Hepatocyte (in vitro differentiated cells): ENCODE data around the gene KLRF2. TPM values are rescaled to one million over a fixed set of nuclear protein-coding genes. Genes with fewer than 3 reads are reported as not detected.

ENCODE experiments used
- DNase-seq: peaks from one replicate; pipeline ENCODE4 v3.0.0-alpha.2; 2016; ENCODE audit warnings: low spot score
- H2AFZ ChIP-seq: fragments of 200-600 bp; sonication (generic); 2 replicates; pipeline ENCODE4 v1.6.0; 2016; ENCODE audit warnings: antibody characterized with exemption, mild to moderate bottlenecking
- H3K27ac ChIP-seq: fragments of 200-600 bp; sonication (generic); 2 replicates; pipeline ENCODE4 v1.5.1; 2016; ENCODE audit warnings: mild to moderate bottlenecking
- H3K27me3 ChIP-seq: fragments of 200-600 bp; sonication (generic); 2 replicates; pipeline ENCODE4 v1.6.1; 2016
- H3K36me3 ChIP-seq: fragments of 200-600 bp; sonication (generic); replicated peaks from 2 replicates; pipeline ENCODE4 v1.5.1; 2016; ENCODE audit warnings: low read depth; ENCODE audit not compliant: insufficient read depth
- H3K4me1 ChIP-seq: fragments of 200-600 bp; sonication (generic); 2 replicates; pipeline ENCODE4 v1.5.1; 2016; ENCODE audit warnings: mild to moderate bottlenecking, moderate library complexity; ENCODE audit not compliant: insufficient read depth
- H3K4me2 ChIP-seq: fragments of 200-600 bp; sonication (generic); 2 replicates; pipeline ENCODE4 v1.6.0; 2016
- H3K4me3 ChIP-seq: fragments of 200-600 bp; sonication (generic); 2 replicates; pipeline ENCODE4 v1.5.1; 2016; ENCODE audit warnings: mild to moderate bottlenecking
- H3K79me2 ChIP-seq: fragments of 200-600 bp; sonication (generic); 2 replicates; pipeline ENCODE4 v1.6.0; 2017; ENCODE audit warnings: mild to moderate bottlenecking
- H3K9me2 ChIP-seq: fragments of 200-600 bp; sonication (generic); replicated peaks from 2 replicates; pipeline ENCODE4 v1.6.0; 2017; ENCODE audit warnings: mild to moderate bottlenecking; ENCODE audit not compliant: insufficient read depth
- H3K9me3 ChIP-seq: fragments of 200-600 bp; sonication (generic); 2 replicates; pipeline ENCODE4 v1.5.1; 2016; ENCODE audit warnings: low read depth, mild to moderate bottlenecking
- H4K20me1 ChIP-seq: fragments of 200-600 bp; sonication (generic); 2 replicates; pipeline ENCODE4 v1.6.0; 2016; ENCODE audit warnings: mild to moderate bottlenecking; ENCODE audit not compliant: insufficient read depth, poor library complexity, severe bottlenecking
- EZH2 ChIP-seq: fragments of 200-600 bp; sonication (generic); IDR thresholded peaks from 2 replicates; pipeline ENCODE4 v1.6.1; 2016; ENCODE audit warnings: antibody characterized with exemption, mild to moderate bottlenecking, borderline replicate concordance
- EZH2phosphoT487 ChIP-seq: fragments of 200-600 bp; sonication (generic); IDR thresholded peaks from one replicate; pipeline ENCODE4 v1.6.1; 2018; ENCODE audit warnings: antibody characterized with exemption, mild to moderate bottlenecking, low read depth, moderate library complexity; ENCODE audit not compliant: unreplicated experiment, severe bottlenecking
- WGBS: methylation state at CpG from one replicate; pipeline ENCODE4 v1.1.6; 2016; ENCODE audit warnings: low lambda C conversion rate; ENCODE audit errors: missing lambda C conversion rate; 5-methylcytosine and 5-hydroxymethylcytosine counted together
- polyA plus RNA-seq: library from polyadenylated mRNA; unstranded; fragments of >200 nt; fragmentation: Nextera tagmentation; extraction: Ambion mirVana; gene quantifications from 2 replicates; pipeline ENCODE4 v1.2.1, GENCODE V29; 2016
- total RNA-seq: library from RNA; depleted of rRNA; stranded (reverse); fragments of >200 nt; gene quantifications from 2 replicates; pipeline ENCODE4 v1.2.3, GENCODE V29; 2014
- TF ChIP-seq, protein P1 (sequence below): fragments of 200-600 bp; sonication (generic); IDR thresholded peaks from 2 replicates; pipeline ENCODE4 v1.5.1; 2016; ENCODE audit warnings: antibody characterized with exemption, mild to moderate bottlenecking; ENCODE audit not compliant: poor library complexity

KLRF2 gene
- total and polyA plus RNA-seq, 2 experiments from 2014 or later = not detected

DNA sequence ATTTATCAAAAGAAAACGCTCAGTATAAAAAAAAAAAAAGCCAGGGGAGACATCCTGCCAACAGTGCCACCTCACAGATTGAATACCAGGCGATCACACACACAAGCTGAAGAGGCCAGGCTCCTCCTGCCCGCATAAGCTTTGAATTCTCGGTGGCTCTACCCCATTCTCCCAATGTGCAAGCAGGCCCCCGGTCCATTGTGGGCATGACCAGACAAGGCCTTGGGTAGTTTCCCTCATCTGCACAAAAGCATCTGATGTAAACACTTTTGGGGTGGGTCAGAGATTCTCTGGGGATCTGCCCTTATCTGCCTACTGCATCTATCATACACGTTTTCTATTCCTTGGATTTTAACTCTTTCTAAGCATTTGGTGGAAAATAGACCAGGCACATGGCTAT is 16.2 kb downstream of the KLRF2 start:
- no peak for DNase-seq
- Histone ChIP-seq H3K79me2 (no peaks in the 10 kb centered on the region), H4K20me1 (no peaks in the 10 kb centered on the region), H3K4me2 (no peak overlapping the region), H2AFZ (no peak overlapping the region), H3K36me3 (no peaks in the 10 kb centered on the region), H3K9me2 (no peaks in the 10 kb centered on the region), H3K27ac (no peak overlapping the region), H3K4me3 (no peak overlapping the region), H3K27me3 (no peaks in the 10 kb centered on the region), H3K9me3 (no peaks in the 10 kb centered on the region), H3K4me1 (peaks cover 19% of the 10 kb centered on the region)
- no peak for TF ChIP-seq EZH2
- TF ChIP-seq, protein P1, sequence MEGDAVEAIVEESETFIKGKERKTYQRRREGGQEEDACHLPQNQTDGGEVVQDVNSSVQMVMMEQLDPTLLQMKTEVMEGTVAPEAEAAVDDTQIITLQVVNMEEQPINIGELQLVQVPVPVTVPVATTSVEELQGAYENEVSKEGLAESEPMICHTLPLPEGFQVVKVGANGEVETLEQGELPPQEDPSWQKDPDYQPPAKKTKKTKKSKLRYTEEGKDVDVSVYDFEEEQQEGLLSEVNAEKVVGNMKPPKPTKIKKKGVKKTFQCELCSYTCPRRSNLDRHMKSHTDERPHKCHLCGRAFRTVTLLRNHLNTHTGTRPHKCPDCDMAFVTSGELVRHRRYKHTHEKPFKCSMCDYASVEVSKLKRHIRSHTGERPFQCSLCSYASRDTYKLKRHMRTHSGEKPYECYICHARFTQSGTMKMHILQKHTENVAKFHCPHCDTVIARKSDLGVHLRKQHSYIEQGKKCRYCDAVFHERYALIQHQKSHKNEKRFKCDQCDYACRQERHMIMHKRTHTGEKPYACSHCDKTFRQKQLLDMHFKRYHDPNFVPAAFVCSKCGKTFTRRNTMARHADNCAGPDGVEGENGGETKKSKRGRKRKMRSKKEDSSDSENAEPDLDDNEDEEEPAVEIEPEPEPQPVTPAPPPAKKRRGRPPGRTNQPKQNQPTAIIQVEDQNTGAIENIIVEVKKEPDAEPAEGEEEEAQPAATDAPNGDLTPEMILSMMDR = no peak
- TF ChIP-seq EZH2phosphoT487 = no peak
- 84% methylated on average over 6 of the region's 6 CpGs for WGBS

DNA sequence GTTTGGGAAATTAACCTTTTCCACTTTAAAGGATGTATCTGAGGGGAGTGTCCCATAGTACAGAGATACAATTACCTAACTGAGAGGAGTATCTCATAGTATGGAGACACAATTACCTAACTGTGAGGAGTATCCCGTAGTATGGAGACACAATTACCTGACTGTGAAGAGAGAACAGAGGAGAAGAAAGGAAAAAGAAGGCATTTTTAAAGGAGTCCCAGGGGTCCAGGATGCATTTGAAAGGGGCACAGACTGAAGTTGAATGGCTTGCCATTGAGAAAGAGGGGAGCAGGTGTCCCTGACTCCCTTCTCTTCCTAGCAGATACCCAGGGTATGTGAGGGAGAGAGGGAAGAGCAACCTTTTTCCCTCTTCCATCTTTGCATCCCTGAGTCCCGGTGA is 17.9 kb downstream of the KLRF2 start:
- Histone ChIP-seq H3K4me3 (no peak overlapping the region), H3K79me2 (no peaks in the 10 kb centered on the region), H3K4me1 (peaks cover 26% of the 10 kb centered on the region), H3K9me2 (no peaks in the 10 kb centered on the region), H3K4me2 (no peak overlapping the region), H4K20me1 (no peaks in the 10 kb centered on the region), H3K27me3 (no peaks in the 10 kb centered on the region), H2AFZ (no peak overlapping the region), H3K9me3 (no peaks in the 10 kb centered on the region), H3K27ac (no peak overlapping the region), H3K36me3 (no peaks in the 10 kb centered on the region)
- 91% methylated on average over 2 of the region's 2 CpGs for WGBS
- DNase-seq = no peak
- TF ChIP-seq, protein P1 = no peak
- TF ChIP-seq EZH2phosphoT487 = no peak
- no peak for TF ChIP-seq EZH2

DNA sequence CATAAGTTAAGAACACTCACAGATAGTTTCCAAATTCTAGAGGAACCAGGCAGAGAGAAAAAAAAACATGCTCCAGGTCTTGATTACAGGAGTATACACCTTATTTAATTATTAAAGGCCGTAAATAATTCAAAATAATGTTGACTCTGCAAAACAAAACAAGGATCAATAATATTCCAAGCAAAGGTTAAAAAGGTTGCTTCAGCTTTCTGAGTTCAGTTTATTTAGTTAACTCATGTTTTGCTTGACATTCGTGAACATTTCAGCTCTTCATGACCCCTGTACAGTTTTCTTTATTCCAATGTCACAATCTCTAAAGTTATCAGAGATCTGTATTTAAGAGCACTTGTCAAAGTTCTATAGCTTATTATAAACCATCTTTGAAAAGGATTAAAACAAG is 19.6 kb downstream of the KLRF2 start:
- no peak for DNase-seq
- no peak for TF ChIP-seq EZH2
- TF ChIP-seq, protein P1 = no peak
- no peak for TF ChIP-seq EZH2phosphoT487
- Histone ChIP-seq H3K4me3 (no peak overlapping the region), H3K27me3 (no peaks in the 10 kb centered on the region), H3K9me2 (no peaks in the 10 kb centered on the region), H3K4me2 (no peak overlapping the region), H3K9me3 (no peaks in the 10 kb centered on the region), H3K79me2 (no peaks in the 10 kb centered on the region), H3K36me3 (no peaks in the 10 kb centered on the region), H4K20me1 (no peaks in the 10 kb centered on the region), H3K4me1 (peaks cover 26% of the 10 kb centered on the region), H3K27ac (peak overlapping the region; percentile 75), H2AFZ (no peak overlapping the region)
- 76% methylated on average over 2 of the region's 2 CpGs for WGBS

DNA sequence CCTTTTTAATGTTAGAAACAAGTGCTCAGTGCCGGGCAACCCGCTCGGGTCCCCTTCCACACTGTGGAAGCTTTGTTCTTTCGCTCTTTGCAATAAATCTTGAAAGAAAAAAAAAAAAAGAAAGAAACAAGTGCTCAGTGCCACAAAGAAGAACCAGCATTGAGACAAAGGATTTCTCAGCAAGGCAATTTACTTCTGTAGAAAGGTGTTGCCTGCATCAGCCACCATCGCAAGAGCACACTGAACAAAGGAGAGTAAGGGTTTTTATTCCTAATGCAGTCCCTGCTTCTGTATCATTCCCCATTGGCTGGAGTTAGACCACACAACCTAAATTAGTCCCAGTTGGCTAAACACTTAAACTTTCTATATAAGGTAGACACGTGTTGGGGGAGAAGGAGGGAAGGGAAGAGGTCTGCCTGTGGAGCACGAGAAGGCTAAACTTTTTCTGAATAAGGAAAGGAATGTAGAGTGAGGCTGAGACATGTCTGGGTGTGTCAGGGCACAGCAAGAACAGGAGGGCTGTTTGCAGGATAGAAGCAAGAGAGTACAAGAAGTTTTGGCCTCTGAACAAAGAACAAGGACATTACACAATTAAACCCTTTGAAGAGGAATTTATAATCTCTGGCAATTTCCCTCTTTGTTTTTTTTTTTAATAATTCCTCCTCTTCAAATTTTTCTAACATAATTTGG is 21.4 kb downstream of the KLRF2 start:
- TF ChIP-seq, protein P1 = no peak
- TF ChIP-seq EZH2phosphoT487 = no peak
- no peak for TF ChIP-seq EZH2
- H3K4me1 ChIP-seq = peaks cover 26% of the 10 kb centered on the region
- H3K9me2 ChIP-seq = no peaks in the 10 kb centered on the region
- no peaks in the 10 kb centered on the region for H3K27me3 ChIP-seq
- 65% methylated on average over 7 of the region's 7 CpGs for WGBS
- H2AFZ ChIP-seq = peak overlapping the region; percentile 49
- H3K4me3 ChIP-seq = no peak overlapping the region
- H4K20me1 ChIP-seq = no peaks in the 10 kb centered on the region
- peak overlapping the region; percentile 75 for H3K27ac ChIP-seq
- no peak for DNase-seq
- no peaks in the 10 kb centered on the region for H3K79me2 ChIP-seq
- H3K4me2 ChIP-seq = peak overlapping the region; percentile 36
- H3K9me3 ChIP-seq = no peaks in the 10 kb centered on the region
- H3K36me3 ChIP-seq = no peaks in the 10 kb centered on the region
